Smooth muscle cell (in vitro differentiated cells): ENCODE data around the gene KCNIP1. TPM values are rescaled to one million over a fixed set of nuclear protein-coding genes. Genes with fewer than 3 reads are reported as not detected.

Experiments used
- DNase-seq: peaks from one replicate; lab custom pipeline; 2025; ENCODE audit not compliant: unreplicated experiment; lab: John Stamatoyannopoulos, UW
- H2AFZ ChIP-seq: fragments of 200-600 bp; sonication (generic); 2 replicates; pipeline ENCODE4 v1.6.0; 2016; ENCODE audit warnings: antibody characterized with exemption, low read depth, mild to moderate bottlenecking
- H3F3A ChIP-seq: fragments of 200-600 bp; sonication (generic); 2 replicates; pipeline ENCODE4 v1.6.0; 2017; ENCODE audit warnings: antibody characterized with exemption, low read depth
- H3K27ac ChIP-seq: fragments of 200-600 bp; sonication (generic); 2 replicates; pipeline ENCODE4 v1.5.1; 2016; ENCODE audit warnings: low read depth, mild to moderate bottlenecking
- H3K27me3 ChIP-seq: fragments of 200-600 bp; sonication (generic); 2 replicates; pipeline ENCODE4 v1.6.1; 2016; ENCODE audit warnings: low read depth, mild to moderate bottlenecking
- H3K36me3 ChIP-seq: fragments of 200-600 bp; sonication (generic); 2 replicates; pipeline ENCODE4 v1.5.1; 2016; ENCODE audit warnings: low read depth
- H3K4me1 ChIP-seq: fragments of 200-600 bp; sonication (generic); 2 replicates; pipeline ENCODE4 v1.5.1; 2016; ENCODE audit warnings: low read depth
- H3K4me2 ChIP-seq: fragments of 200-600 bp; sonication (generic); 2 replicates; pipeline ENCODE4 v1.6.0; 2016; ENCODE audit warnings: mild to moderate bottlenecking
- H3K4me3 ChIP-seq: fragments of 200-600 bp; sonication (generic); 2 replicates; pipeline ENCODE4 v1.5.1; 2016; ENCODE audit warnings: mild to moderate bottlenecking
- H3K79me2 ChIP-seq: fragments of 200-600 bp; sonication (generic); 2 replicates; pipeline ENCODE4 v1.6.0; 2016; ENCODE audit warnings: low read depth, mild to moderate bottlenecking
- H3K9ac ChIP-seq: fragments of 200-600 bp; sonication (generic); 2 replicates; pipeline ENCODE4 v1.6.0; 2016; ENCODE audit warnings: low read depth
- H3K9me3 ChIP-seq: fragments of 200-600 bp; sonication (generic); replicated peaks from 2 replicates; pipeline ENCODE4 v1.5.1; 2016; ENCODE audit warnings: low read depth
- H4K20me1 ChIP-seq: fragments of 200-600 bp; sonication (generic); 2 replicates; pipeline ENCODE4 v1.6.0; 2016; ENCODE audit warnings: low read depth
- WGBS: methylation state at CpG from one replicate; pipeline ENCODE4 v1.1.7; 2016; ENCODE audit warnings: low lambda C conversion rate; 5-methylcytosine and 5-hydroxymethylcytosine counted together
- polyA plus RNA-seq: library from polyadenylated mRNA; unstranded; fragments of >200 nt; fragmentation: Nextera tagmentation; extraction: Ambion mirVana; gene quantifications from 2 replicates; pipeline ENCODE4 v1.2.1, GENCODE V29; 2016
- total RNA-seq: library from RNA; depleted of rRNA; stranded (reverse); fragments of >200 nt; gene quantifications from 2 replicates; pipeline ENCODE4 v1.2.3, GENCODE V29; 2014
- TF ChIP-seq, protein P1 (sequence below): fragments of 200-600 bp; sonication (generic); IDR thresholded peaks from 2 replicates; pipeline ENCODE4 v1.5.1; 2017; ENCODE audit warnings: borderline replicate concordance, mild to moderate bottlenecking, antibody characterized with exemption; ENCODE audit not compliant: insufficient read depth, poor library complexity, severe bottlenecking

The KCNIP1 gene
- total and polyA plus RNA-seq, 2 experiments from 2014 or later, result 0.50 TPM; not detected in 1

DNA sequence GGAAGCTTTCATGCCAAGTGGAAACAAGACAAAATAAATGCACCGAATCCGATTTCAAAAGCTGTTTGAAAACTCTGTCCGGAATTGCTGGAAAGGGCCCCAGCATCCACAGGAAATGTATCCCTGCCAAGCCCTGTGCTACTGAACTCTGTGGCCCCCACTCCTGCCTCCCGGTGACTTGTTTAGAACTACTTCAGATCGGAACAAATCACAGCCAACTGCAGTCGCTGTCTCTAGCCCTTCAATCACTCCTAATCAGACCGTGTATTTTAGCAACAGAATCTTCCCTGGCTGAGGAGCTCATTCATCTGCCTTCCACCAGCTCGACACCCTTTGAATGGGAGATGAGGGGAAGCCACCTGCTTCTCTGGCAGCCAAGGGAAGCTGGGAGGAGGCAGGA is 94.1 kb downstream of the KCNIP1 start:
- Histone ChIP-seq H3K4me3 (no peak overlapping the region), H3K4me2 (peak overlapping the region; percentile 75), H3K36me3 (no peaks in the 10 kb centered on the region), H3K4me1 (peaks cover 8% of the 10 kb centered on the region), H3F3A (peaks cover 12% of the 10 kb centered on the region), H3K9ac (peak overlapping the region; percentile 63), H2AFZ (no peak overlapping the region), H4K20me1 (no peaks in the 10 kb centered on the region), H3K27ac (peak overlapping the region; percentile 71), H3K9me3 (no peaks in the 10 kb centered on the region), H3K79me2 (no peaks in the 10 kb centered on the region), H3K27me3 (peaks cover 16% of the 10 kb centered on the region)
- no peak for DNase-seq
- TF ChIP-seq, protein P1, sequence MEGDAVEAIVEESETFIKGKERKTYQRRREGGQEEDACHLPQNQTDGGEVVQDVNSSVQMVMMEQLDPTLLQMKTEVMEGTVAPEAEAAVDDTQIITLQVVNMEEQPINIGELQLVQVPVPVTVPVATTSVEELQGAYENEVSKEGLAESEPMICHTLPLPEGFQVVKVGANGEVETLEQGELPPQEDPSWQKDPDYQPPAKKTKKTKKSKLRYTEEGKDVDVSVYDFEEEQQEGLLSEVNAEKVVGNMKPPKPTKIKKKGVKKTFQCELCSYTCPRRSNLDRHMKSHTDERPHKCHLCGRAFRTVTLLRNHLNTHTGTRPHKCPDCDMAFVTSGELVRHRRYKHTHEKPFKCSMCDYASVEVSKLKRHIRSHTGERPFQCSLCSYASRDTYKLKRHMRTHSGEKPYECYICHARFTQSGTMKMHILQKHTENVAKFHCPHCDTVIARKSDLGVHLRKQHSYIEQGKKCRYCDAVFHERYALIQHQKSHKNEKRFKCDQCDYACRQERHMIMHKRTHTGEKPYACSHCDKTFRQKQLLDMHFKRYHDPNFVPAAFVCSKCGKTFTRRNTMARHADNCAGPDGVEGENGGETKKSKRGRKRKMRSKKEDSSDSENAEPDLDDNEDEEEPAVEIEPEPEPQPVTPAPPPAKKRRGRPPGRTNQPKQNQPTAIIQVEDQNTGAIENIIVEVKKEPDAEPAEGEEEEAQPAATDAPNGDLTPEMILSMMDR, result no peak
- WGBS, result 61% methylated on average over 8 of the region's 8 CpGs

DNA sequence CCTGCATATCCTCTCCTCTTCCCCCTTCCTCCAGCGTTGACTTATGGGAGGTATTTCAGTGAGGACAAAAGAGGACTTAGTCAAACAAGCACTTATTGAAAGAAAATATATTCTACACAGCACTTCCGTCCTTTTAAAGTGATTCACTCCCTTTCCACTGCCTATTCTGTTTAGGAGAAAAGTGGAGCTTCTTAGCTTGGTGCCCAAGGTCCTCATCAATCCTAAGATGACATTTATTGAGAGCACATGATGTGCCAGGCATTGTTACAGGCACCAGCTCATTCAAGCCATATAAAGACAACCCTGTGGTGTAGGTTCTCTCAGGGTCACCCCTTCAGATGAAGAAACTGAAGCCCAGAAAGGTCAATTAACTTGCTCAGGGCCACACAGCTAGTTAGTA is 95.9 kb downstream of the KCNIP1 start:
- TF ChIP-seq, protein P1, result no peak
- Histone ChIP-seq H3K27ac (no peak overlapping the region), H3K4me3 (no peak overlapping the region), H3K4me1 (peaks cover 8% of the 10 kb centered on the region), H3K9me3 (no peaks in the 10 kb centered on the region), H3K27me3 (peaks cover 9% of the 10 kb centered on the region), H3K79me2 (no peaks in the 10 kb centered on the region), H3K9ac (no peak overlapping the region), H2AFZ (no peak overlapping the region), H3K36me3 (no peaks in the 10 kb centered on the region), H3K4me2 (no peak overlapping the region), H3F3A (peaks cover 12% of the 10 kb centered on the region), H4K20me1 (no peaks in the 10 kb centered on the region)
- 77% methylated on average over 2 of the region's 2 CpGs for WGBS
- DNase-seq, result no peak

DNA sequence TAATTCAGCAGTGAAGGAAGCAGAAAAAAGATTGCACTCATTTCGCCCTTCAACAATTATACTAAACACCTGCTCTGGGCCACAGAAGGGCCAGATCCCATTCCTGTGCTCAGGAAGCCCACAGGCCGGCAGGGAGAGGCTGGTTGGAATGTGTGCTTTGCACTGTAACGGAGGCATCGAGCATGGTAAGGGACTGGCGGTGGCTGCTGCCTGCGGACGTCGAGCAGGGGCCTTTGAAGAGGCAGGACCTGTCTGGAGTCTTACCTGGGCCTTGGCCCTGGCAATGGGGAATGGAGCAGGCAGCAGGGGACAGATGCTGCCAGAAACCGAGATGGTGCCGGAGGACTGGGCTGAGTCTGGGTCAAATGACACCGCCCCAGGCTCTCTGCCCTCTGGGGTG is 97.8 kb downstream of the KCNIP1 start:
- no peak for DNase-seq
- 76% methylated on average over 11 of the region's 11 CpGs for WGBS
- no peak overlapping the region for H3K9ac ChIP-seq

DNA sequence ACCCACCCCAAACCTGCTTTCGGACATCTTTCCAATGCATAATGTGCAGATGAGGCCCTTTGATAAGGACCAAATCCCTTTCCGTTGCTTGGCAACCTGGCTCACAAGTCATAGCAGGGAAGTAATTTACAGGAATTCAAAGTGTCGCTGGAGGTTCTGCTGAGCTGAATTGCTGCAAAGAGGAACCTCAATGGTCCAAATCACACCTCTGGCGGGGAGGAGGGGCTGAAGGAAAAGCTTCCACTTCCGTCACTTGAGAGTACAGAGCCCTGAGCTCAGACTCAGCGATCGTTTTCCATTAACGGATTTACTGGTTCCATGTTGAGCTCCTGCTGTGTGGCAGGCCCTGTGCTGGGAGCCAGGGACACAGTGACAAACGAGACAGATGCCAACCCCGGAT is 99.3 kb downstream of the KCNIP1 start:
- H3K4me1 ChIP-seq, result peaks cover 4% of the 10 kb centered on the region
- H3K4me2 ChIP-seq, result no peak overlapping the region
- no peak for DNase-seq
- no peaks in the 10 kb centered on the region for H3K9me3 ChIP-seq
- peaks cover 3% of the 10 kb centered on the region for H3F3A ChIP-seq
- H3K4me3 ChIP-seq, result no peak overlapping the region
- TF ChIP-seq, protein P1, result no peak
- no peak overlapping the region for H3K9ac ChIP-seq
- H3K79me2 ChIP-seq, result no peaks in the 10 kb centered on the region
- 83% methylated on average over 10 of the region's 10 CpGs for WGBS
- no peaks in the 10 kb centered on the region for H3K36me3 ChIP-seq
- no peak overlapping the region for H3K27ac ChIP-seq
- no peak overlapping the region for H2AFZ ChIP-seq
- H3K27me3 ChIP-seq, result peaks cover 4% of the 10 kb centered on the region
- no peaks in the 10 kb centered on the region for H4K20me1 ChIP-seq

More for the DNA sequence above, 97.8 kb downstream of the KCNIP1 start:
- TF ChIP-seq, protein P1, result no peak
- no peaks in the 10 kb centered on the region for H4K20me1 ChIP-seq
- H3K79me2 ChIP-seq, result no peaks in the 10 kb centered on the region
- peaks cover 8% of the 10 kb centered on the region for H3K4me1 ChIP-seq
- no peak overlapping the region for H3K4me2 ChIP-seq
- peaks cover 4% of the 10 kb centered on the region for H3K27me3 ChIP-seq
- H3K4me3 ChIP-seq, result no peak overlapping the region
- no peaks in the 10 kb centered on the region for H3K36me3 ChIP-seq
- H3F3A ChIP-seq, result peaks cover 10% of the 10 kb centered on the region
- no peak overlapping the region for H2AFZ ChIP-seq
- H3K27ac ChIP-seq, result no peak overlapping the region
- H3K9me3 ChIP-seq, result no peaks in the 10 kb centered on the region
